ENCODE results near the gene FBXW7.

Gene FBXW7

DNA sequence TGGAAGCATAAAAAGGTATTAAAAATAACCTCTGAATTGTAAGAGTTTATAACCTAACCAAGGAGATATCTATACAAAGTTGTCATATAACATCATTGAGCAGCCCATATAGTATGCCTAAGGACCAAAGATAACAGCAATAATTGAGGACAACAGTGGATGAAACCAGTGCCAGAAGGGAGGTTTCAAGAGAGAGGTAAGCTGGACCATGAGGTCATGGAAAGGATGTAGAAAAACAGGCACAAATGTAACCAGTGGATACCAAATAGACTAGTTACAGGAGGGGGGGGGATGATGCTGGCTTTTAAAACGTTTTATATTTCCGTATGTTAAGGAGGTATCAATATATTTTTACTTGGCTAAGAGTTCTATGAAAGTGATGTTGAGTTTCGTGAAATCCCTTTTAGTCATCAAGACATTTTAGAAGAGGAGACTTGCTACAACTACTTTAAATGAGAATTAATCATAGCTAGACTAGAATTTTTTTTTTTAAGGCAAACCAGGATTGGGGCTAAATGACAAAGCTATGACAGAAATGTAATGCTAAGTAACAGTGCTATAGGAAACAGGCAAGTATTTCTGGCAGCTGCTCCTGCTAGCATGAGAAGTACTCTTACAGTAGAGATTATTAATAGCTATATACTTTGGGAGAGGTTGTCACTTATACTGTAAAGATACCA, 161.1 kb downstream of the FBXW7 start:
- DNase-seq (ENCODE audit: low read depth in 1 of 2, low spot score in 1 of 2) = no peak

DNA sequence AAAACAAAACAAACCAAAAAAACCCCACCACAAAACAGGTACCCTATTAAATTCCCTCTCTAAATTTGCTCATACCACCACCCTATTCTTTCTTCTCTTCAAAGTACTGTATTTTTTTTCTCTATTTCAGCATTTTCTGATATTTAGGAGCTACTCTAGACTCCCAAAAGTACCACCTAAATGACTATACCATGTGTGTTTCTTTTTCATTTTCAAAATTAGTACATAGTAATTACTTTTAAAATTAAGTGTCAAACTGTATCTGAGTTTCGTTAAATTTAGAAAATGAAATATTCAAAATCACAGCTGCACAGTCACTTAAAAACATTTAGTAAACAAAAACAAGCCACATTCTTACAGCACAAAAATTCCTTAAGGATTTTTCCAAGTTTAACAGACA, 161.7 kb downstream of the FBXW7 start:
- DNase-seq (ENCODE audit: low read depth in 1 of 2, low spot score in 1 of 2) = no peak

DNA sequence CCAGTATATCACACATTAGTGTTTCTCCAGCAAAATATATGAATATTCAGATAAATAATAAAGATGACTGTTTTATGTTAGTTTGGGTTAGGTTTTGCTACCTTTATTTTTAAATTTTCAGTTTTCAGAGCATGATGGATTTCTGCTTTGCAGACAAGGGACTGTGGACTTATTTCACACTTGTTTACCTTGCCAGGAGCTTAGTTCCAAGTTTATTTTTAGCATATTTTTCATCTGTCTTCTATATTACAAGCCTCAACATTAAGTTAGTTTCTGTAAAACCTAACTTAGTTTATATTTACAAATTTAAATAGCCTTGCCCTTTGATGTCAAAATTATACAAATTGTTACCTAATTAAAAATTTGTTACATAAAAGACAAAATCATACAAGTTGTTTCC, 163.4 kb downstream of the FBXW7 start:
- no peak for DNase-seq (ENCODE audit: low read depth in 1 of 2, low spot score in 1 of 2)

DNA sequence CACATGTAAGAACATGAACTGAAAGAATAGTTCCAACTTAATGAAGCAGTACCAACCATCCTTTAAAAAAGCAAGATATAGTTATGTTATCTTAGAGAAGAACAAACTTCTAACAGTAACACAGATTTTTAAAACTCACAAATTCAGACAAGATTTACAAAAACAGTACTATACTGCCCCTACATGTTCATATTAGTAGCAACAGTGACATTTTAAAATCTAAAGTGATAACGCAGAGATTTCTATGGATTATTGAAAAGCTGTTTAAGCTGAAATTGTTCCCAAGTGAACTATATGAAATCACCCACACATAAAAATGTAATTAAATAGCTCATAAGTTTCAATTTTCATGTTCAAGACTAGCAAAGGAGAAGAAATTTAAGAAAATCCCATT, 166.0 kb downstream of the FBXW7 start:
- no peak for DNase-seq (ENCODE audit: low read depth in 1 of 2, low spot score in 1 of 2)

DNA sequence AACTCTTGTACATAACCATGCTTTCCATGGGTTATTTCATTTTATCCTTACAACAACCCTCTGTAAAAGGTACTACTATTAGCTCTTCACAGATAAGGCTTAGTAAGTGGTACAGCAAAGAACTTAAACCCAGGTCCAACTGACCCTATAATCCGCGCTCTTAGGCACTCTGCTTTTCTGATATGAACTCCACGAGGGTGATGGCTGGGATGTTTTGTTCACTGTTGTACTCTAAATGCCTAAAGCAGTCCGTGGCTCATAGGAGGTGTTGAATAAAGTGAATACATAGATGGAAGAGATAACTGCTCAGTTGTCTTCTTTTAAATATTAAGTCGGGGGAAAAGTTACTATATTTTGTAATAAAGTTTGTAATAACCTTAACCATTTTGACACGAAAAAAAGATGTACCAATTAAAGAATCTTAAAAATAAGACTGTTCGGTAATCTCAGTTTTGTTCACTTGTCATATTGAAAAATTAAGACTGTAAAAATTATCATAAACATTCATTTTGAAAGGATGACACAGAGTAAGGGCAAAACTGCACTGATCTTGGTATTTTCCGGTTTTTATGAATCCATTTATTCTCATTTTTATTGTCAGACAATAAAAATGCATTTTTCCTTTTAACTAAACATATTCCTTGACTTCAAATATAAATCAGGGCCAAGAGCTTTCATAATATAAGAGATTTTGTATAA, 166.5 kb downstream of the FBXW7 start:
- DNase-seq (ENCODE audit: low read depth in 1 of 2, low spot score in 1 of 2) = no peak

DNA sequence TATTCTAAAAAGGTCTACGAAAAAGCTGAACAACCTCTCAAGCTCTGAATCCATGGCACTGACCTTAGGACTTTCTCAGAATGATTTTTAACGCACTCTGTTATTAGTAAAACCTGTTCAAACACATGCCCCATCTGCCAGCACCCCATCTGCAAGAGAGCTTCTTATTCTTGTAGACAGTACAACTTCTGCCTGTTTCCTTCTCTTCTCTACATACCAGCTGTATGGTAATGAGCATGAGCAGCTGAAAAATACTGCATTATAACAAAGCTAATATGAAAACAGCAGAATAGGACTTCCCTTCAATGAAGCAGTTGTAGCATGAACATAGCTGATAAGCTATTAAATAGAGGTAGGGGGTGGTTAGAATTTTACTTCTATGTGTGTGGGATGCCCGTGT, 167.9 kb downstream of the FBXW7 start:
- DNase-seq (ENCODE audit: low read depth in 1 of 2, low spot score in 1 of 2) = no peak

DNA sequence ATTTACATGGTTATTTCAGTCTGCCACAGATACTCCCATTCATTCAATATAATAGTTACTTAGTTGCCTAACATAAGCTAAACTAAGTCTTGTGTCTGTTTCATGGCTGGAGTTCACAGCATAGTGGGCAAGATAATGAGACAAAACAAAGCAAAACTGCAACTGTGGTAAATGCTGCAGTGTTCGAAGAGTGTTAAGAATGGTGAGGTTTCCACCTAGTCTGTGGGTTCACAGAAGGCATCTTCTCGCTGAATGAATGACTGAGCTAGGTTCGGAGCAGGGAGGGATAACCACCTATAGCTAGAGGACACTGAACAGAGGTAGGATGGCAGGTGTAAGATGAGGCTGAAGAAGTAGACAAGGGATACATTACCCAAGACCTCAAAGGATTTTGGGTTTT, 171.0 kb downstream of the FBXW7 start:
- DNase-seq (ENCODE audit: low read depth in 1 of 2, low spot score in 1 of 2) = no peak

DNA sequence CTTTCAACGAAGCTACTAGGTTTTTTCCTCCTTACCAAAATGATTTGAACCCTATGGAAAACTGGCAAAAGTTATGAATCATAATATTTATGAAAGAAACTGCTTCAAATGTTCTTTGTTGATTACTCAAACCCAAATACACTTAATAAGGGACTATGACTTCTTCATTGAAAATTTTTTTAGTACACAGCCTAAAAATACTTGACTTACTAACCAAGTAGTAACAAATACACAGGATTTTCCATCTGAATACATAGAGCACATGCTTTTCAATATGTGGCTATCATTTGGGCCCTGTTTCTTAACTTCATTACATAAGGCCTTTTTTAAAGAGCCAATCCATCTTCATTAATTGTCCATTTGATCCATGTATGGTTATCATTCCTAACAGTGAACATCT, 171.5 kb downstream of the FBXW7 start:
- DNase-seq (ENCODE audit: low read depth in 1 of 2, low spot score in 1 of 2) = no peak

DNA sequence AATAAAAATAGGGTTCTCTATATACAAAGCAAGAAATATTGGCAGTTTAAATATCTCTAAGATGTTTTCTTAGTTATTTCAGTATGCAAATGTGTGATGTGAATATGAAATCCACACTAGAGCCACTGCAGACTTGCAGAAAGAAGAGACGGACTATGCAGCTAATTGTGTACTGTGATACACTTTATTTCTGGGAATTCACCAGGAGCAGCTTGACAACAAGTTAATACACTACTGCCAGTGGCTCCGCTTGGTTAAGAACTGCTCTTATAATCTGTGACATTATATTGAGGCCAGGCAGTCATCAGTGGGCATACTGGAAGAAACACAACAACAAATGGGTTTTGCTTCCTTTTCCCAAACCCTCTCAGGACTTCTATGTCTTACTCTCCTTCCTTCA, 172.0 kb downstream of the FBXW7 start:
- no peak for DNase-seq (ENCODE audit: low read depth in 1 of 2, low spot score in 1 of 2)

DNA sequence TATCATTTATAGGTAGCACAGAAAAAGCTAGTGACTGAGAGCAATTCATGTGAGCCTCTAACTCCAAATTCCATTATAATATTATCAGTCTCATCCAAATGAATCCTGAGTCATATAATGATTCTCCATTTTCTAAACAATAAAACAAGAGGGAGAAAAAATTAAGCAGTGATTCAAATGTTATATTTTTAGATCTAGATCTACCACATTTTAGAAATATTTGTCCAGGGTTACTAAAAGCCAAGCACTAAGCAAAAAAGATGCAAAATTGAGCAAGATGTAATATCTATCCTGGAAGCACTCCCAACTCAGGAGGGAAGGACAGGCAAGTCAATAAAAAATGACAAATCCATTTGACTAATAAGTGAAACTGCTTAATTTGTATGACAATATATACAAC, 172.8 kb downstream of the FBXW7 start:
- no peak for DNase-seq (ENCODE audit: low read depth in 1 of 2, low spot score in 1 of 2)

DNA sequence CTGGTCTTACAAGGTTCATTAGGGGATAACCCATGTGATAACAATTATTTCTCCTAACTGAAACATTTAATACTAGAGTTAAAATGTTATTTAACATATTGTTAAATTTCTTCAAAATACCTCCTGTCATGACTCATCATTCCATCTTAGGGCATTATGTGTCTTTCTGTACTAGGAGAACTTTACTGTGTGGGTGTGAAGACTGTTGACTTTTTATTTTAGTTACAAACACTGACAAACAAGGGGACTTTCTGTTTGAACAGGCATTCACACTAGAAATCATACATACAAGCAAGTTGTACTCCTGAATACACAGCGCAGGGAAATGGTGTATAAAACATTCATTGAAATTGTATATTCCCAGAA, 175.9 kb downstream of the FBXW7 start:
- no peak for DNase-seq (ENCODE audit: low read depth in 1 of 2, low spot score in 1 of 2)

DNA sequence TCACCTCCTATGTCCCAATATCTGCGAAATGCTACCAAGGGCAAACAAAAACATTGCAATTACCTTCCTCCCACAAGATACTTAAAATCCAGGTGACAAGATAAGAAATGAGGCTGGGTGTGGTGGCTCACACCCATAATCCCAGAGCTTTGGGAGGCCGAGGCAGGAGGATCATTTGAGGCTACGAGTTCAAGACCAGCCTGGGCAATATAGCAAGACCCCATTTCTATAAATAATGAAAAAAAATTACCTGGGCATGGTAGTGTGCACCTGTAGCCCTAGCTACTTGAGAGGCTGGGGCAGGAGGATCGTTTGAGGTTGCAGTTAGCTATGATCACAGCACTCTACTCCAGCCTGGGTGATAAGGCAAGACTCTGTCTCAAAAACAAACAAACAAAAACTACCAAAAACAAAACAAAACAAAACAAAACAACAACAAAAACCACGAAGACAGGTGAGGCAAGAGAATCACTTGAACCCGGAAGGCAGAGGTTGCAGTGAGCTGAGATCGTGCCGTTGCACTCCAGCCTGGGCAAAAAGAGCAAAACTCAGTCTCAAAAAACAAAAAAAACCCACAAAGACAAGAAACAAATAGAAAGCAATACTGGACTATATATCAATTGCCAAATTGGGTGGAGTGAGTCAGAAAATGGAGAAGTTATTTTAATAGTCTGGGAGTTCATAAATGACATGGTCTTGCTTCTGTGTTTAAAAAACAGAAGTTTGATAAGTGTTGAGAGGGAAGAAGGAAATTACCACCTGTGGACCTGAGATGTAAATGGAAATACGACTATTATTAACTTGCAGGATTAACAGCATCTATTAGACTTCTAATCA, 176.5 kb downstream of the FBXW7 start:
- no peak for DNase-seq (ENCODE audit: low read depth in 1 of 2, low spot score in 1 of 2)

DNA sequence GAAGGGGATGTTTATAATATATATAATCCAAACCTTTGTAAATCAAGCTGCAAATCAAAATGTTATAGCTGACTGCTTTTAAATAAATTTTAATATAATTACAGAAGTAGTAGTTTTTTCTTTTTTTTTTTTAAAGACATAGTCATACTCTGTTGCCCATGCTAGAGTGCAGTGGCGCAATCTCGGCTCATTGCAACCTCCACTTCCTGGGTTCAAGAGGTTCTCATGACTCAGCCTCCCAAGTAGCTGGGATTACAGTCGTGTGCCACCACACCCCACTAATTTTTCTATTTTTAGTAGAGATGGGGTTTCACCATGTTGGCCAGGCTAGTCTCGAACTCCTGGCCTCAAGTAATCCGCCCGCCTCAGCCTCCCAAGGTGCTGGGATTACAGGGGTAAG, 178.7 kb downstream of the FBXW7 start:
- DNase-seq (ENCODE audit: low read depth in 1 of 2, low spot score in 1 of 2) = no peak

DNA sequence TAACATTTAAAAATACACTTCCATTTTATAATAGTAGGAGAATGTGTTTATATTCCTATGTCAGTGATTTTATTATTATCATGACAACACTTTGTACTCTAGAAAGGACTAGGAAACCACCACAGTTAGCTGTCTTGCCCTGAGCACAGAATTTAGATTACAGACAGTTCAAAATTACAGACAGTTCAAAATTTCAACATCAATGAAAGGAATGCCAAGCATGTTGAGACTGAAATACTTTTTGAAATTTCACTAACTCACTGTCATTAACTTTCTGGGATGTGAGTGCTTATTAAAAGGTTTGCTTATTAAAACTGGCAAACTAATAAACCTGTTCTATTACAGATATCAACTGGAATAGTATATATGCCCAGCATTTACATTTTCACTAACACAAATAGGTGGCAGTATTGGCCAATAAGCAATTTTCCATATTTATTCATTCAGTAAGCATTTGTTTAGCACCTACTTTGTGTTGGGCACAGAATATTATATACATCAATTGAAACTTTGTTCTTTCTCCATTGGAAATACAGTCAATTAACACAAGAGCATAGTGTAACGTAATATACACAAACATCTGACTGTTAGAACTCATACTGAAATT, 179.4 kb downstream of the FBXW7 start:
- no peak for DNase-seq (ENCODE audit: low read depth in 1 of 2, low spot score in 1 of 2)

DNA sequence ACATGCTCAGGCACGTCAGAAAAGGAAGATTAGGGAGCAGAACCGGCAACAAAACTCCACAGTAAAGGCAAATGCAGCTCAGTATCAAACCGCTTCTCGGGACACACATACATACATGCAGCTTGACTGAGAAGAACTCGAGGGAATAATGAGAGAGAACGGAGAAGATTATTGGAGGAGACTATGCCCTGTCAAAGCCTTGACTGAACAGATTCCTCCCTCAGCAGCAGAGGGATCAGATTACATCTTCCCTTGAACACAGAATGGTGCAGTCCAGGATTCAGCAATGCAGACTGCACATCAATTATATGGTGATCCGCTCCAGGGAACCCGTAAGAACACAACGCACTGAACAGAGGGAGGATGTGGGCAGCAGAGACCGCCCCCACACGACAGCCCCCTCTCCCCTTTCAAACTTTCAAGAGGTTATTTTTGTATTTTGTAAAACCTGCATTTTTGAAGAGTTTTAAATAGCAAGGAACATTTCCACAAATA, 183.2 kb downstream of the FBXW7 start:
- DNase-seq (ENCODE audit: low read depth in 1 of 2, low spot score in 1 of 2) = no peak

DNA sequence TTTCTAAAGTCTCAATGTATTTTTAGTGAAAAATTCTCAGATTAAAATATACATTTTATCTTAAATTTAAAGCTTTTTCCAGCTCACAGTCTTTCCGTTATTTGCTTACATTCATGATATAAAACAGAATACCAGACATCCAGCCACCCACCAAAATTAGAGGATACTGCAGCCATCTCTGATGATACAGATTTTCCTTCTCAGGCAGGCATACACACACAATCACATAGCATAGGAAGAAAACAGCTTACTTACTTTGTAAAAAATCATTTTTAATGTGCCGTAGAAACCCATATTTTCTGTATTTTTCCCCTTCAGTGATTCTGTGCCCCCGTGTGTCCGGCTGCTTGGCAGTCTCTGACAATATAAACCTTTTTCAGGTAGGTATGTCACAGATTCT, 183.7 kb downstream of the FBXW7 start:
- no peak for DNase-seq (ENCODE audit: low read depth in 1 of 2, low spot score in 1 of 2)

DNA sequence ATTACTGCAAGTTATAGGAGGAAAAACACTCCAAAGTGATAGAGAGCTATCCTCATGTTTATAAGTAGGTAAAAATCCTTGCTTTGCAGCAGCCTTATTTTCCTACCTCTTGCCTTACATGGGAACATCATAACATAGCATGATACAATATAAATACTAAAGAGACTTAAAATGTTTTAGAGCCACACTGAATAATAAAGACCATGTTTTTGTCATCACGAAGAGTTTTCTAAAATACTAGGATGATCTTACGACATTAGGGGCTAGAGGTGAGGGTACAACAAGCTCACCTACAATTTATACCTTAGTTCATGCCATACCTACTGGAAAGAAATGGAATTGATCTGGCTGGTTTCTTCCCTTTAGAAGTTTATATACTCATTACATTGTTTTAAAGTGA, 184.8 kb downstream of the FBXW7 start:
- DNase-seq (ENCODE audit: low read depth in 1 of 2, low spot score in 1 of 2) = no peak

DNA sequence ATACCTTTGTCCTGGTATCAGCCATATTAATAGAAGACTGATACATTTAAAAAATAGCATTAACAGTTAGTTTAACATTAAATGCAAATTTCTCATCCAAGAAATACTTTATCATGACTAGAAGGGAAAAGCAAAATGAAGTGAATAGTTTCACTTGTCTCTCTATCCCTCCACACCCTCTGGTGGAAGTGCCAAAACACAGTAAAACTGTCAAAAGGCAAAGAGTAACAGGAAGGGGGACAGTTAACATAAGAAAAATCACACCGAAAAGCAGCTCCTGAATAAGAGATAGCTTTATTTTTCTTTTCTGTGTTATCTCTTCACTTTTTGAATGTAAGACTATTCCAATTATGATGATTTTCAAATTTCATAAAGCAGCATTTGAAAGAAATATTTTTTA, 187.2 kb downstream of the FBXW7 start:
- DNase-seq (ENCODE audit: low read depth in 1 of 2, low spot score in 1 of 2) = no peak

DNA sequence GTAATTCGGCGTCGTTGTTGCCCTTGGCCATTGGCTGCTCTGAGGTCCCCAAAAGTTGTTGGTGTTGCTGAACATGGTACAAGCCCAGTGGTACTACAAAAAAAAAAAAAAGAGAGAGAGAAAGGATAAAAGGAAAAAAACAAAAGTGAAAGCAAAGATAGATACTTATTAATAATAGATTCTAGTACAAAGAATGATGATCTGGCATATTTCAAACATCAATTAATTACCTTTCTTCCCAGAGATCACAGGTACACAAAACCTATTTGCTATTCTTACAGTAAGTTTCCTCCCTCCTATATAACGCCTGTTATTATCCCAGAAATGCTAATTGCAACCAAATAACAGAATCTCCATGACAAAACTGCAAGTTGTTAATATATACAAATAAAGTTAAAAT, 188.9 kb downstream of the FBXW7 start:
- DNase-seq (ENCODE audit: low read depth in 1 of 2, low spot score in 1 of 2) = no peak

DNA sequence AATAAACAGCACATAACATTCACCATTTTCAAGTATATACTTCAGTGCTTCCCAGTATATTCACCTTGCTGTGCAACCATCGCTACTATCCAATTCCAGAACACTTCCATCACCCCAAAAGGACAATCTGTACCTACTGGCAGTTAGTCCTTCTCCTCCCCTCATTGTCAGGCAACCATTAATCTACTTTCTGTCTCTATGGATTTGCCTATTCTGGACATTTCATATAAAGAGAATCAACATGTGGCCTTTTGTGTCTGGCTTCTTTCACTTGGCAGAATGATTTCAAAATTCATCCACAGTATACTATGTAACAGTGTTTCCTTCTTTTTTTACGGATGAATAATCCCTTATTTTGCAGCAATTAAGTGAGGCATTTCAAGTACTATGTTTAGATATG, 189.4 kb downstream of the FBXW7 start:
- DNase-seq (ENCODE audit: low read depth in 1 of 2, low spot score in 1 of 2) = no peak

DNA sequence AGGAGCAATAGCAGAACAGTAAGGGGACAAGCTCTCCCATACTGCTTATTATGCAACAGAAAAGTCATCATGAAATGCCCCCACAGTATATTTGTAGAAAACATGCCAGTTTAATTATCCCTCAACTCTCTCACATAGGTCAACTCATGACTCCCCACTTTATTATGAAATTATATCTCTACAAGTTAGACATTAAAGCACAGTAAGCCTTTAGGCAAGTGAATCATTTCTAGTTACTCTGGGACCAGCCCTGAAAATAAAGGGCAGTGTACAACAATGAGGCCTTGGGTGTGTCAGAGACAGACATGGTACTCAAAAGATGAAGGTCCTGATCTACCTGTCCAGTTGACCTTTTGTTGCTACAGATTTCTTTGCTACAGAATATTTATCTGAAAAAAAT, 191.9 kb downstream of the FBXW7 start:
- DNase-seq (ENCODE audit: low read depth in 1 of 2, low spot score in 1 of 2) = no peak

DNA sequence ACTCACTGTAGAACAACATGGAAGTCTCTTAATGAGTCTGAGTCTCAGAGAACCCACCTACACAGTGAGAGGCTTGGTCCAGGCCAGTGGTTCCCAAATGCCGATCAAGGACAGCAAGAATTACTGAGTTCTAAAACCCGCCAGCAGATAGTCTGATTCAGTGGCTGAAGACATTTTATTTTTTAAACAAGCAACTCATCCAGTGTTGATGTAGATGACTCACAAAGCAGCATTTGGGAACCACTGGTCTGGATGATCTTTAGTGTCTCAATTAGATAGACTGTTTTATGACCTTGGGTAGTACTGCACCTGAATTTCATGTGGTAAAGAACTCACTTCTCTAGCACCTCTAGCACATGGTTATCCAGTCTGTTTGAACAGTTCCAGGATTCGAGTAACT, 193.6 kb downstream of the FBXW7 start:
- no peak for DNase-seq (ENCODE audit: low read depth in 1 of 2, low spot score in 1 of 2)
